Activated CD4-positive, alpha-beta T cell treated with anti-CD3 and anti-CD28 coated beads for 24 hours (primary cell): Measurements from ENCODE around the gene TENM3.

Experiments used
- DNase-seq, 2 donors: peaks; one replicate each; pipeline ENCODE4 v3.0.0-alpha.2; 2020; ENCODE audit warnings: low read depth in 2 of 2

Gene TENM3

GRCh38 chr4:182562350-182562749 lies 319.1 kb downstream of the TENM3 start:
- no peak for DNase-seq

DNA sequence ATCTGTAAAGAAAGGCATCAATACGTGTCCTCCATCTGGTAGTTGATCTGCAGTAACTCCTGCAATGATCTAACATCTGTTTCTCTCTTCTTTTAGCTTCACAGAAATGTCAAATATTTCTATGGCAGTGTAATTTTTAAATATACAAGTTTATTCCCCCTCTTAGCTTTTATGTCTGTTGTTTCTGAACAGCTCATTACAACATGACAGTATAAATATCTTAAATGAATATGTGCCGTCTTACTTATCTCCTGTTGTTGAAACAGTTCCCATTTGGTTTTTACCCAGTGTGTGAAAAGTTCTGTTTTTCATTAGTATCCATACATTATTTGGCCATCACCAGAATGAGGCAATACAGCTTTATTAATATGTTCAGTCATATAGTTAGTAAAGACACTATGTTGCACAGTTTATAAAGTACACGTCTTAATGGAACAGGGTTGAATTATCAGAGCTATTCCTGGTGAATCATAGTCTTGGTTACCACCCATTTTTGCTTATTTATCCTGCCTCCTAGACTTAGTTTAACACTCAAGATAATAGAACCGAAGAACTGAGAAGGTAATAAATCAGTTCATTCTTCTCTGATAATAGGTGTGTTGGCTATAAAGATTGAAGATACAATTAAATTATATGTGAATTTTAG lies 321.6 kb downstream of the TENM3 start:
- DNase-seq, result no peak

- no peak for DNase-seq
Measured at GRCh38 chr4:182567119-182567518, 323.9 kb downstream of the TENM3 start.

GRCh38 chr4:182569561-182569960 lies 326.4 kb downstream of the TENM3 start:
- no peak for DNase-seq

GRCh38 chr4:182574706-182575105 lies 331.5 kb downstream of the TENM3 start:
- no peak for DNase-seq

- no peak for DNase-seq
Measured at GRCh38 chr4:182575225-182575624, 332.0 kb downstream of the TENM3 start.

DNA sequence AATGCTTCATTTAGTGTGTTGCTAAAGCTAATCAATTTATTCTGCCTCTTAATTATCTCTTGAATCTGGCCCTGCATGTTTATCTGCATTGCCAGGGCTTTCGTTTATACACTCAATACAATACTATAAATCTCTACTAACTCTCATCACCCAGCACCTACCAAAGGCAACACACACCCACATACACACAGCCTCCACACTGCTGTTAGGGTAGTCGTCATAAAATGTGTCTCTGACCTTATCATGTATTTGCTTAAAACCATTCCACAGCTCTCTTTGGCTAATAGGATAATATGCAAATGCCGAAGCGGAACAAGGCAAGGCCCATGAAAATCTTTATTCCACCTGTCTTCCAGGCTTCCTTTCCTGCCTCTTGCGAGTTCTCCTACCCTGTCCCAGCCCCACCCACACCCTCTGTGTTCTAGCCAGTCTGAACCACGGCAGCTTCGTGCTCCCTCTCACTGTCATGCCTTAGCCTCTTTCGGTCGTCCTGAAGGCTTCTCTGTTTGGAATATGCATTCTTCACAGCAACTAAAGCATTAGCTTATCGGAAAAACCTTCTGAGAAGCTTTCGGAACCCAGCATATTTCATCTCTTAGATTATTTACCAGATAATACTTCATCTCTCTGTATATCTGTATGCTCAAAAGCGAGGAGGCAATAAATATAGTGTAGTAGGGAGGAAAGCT lies 333.5 kb downstream of the TENM3 start:
- no peak for DNase-seq

GRCh38 chr4:182577411-182577810 lies 334.2 kb downstream of the TENM3 start:
- no peak for DNase-seq

DNA sequence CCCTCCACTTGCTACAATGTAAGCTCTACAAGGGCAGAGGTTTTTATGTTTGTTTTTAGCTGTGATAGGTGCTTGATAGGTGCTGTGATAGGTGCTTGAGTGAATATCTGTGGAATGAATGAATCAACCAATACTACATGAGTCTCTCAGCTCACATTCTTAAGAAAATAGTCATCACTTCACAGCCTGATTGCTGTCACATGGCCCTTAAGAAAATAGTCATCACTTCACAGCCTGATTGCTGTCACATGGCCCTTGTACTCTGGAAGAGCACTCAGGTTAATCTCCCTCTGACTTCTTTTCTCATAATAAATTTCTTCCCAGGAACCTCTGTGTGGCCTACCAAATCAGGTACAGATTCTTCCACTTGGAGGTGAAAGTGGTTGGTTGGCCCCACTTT lies 335.2 kb downstream of the TENM3 start:
- DNase-seq, result no peak

GRCh38 chr4:182582245-182582644 lies 339.0 kb downstream of the TENM3 start:
- no peak for DNase-seq

- no peak for DNase-seq
Measured at GRCh38 chr4:182583703-182584415, 340.7 kb downstream of the TENM3 start.

DNA sequence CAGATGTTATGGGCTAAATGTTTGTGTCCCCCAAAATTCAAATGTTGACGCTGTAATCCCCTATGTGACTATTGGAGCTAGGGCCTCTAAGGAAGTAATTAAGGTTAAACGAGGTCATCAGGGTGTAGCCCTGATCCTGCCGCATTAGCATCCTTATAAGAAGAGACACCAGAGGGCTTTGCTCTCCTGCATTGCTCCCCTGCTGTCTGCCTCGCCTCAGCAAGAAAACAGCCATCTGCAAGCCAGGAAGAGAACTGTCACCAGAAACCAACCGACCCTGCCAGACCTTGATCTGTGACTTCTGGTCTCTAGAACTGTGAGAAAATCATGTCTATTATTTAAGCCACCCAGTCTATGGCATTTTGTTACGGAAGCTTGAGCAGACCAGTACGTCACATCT lies 342.1 kb downstream of the TENM3 start:
- DNase-seq, result no peak

- no peak for DNase-seq
Measured at GRCh38 chr4:182589100-182589499, 345.9 kb downstream of the TENM3 start.

- DNase-seq, result no peak
Measured at GRCh38 chr4:182593402-182593801, 350.2 kb downstream of the TENM3 start.

- DNase-seq, result no peak
Measured at GRCh38 chr4:182593864-182594263, 350.7 kb downstream of the TENM3 start.

GRCh38 chr4:182600093-182600492 lies 356.9 kb downstream of the TENM3 start:
- DNase-seq, result no peak

GRCh38 chr4:182600856-182601255 lies 357.7 kb downstream of the TENM3 start:
- DNase-seq, result no peak

GRCh38 chr4:182604161-182604622 lies 361.0 kb downstream of the TENM3 start:
- DNase-seq, result no peak

- no peak for DNase-seq
Measured at GRCh38 chr4:182604953-182605352, 361.8 kb downstream of the TENM3 start.

GRCh38 chr4:182608525-182608924 lies 365.3 kb downstream of the TENM3 start:
- no peak for DNase-seq

- DNase-seq, result no peak
Measured at GRCh38 chr4:182616476-182616875, 373.3 kb downstream of the TENM3 start.

- DNase-seq, result no peak
Measured at GRCh38 chr4:182619660-182620059, 376.5 kb downstream of the TENM3 start.
